Keratinocyte (primary cell): Measurements from ENCODE around the gene PNMA6E. TPM values are rescaled to one million over a fixed set of nuclear protein-coding genes. Genes with fewer than 3 reads are reported as not detected.

Experiments used
- DNase-seq: peaks from one replicate; pipeline ENCODE4 v3.0.0-alpha.2; 2011; ENCODE audit warnings: low read depth, missing footprints, low spot score
- FAIRE-seq: peaks from 2 replicates; lab custom pipeline; 2011; peaks lifted over from hg19 to GRCh38; lab: Jason Lieb, UNC
- H2AFZ ChIP-seq: 2 replicates; pipeline ENCODE4 v1.6.0; 2012; ENCODE audit warnings: low read length, control low read depth, inconsistent platforms; ENCODE audit not compliant: control insufficient read depth
- H3K27ac ChIP-seq: 2 replicates; pipeline ENCODE4 v1.5.1; 2011; ENCODE audit warnings: low read length; ENCODE audit not compliant: control insufficient read depth, insufficient read depth
- H3K27me3 ChIP-seq: 3 replicates; pipeline ENCODE4 v1.6.0; 2011; ENCODE audit warnings: low read length; ENCODE audit not compliant: control insufficient read depth, insufficient read depth; ENCODE audit errors: extremely low read depth
- H3K36me3 ChIP-seq, 2 experiments: 2 replicates in 1 of 2; 3 replicates in 1 of 2; pipeline ENCODE4 v1.5.1; 2011; ENCODE audit warnings: low read length in 2 of 2, mild to moderate bottlenecking in 1 of 2; ENCODE audit not compliant: control insufficient read depth in 2 of 2, insufficient read depth in 2 of 2; ENCODE audit errors: extremely low read depth in 1 of 2
- H3K4me1 ChIP-seq: 3 replicates; pipeline ENCODE4 v1.5.1; 2011; ENCODE audit warnings: low read length; ENCODE audit not compliant: control insufficient read depth, insufficient read depth; ENCODE audit errors: extremely low read depth
- H3K4me2 ChIP-seq: 3 replicates; pipeline ENCODE4 v1.6.0; 2011; ENCODE audit warnings: low read depth, low read length; ENCODE audit not compliant: control insufficient read depth, insufficient read depth; ENCODE audit errors: extremely low read depth
- H3K4me3 ChIP-seq, 3 experiments: fragments of 200-600 bp in 1 of 3; sonication (generic) in 1 of 3; 2 replicates in 2 of 3; 3 replicates in 1 of 3; pipeline ENCODE4 v1.5.1; 2011 to 2016; ENCODE audit warnings: low read length in 3 of 3, mild to moderate bottlenecking in 3 of 3, control low read depth in 2 of 3, inconsistent platforms in 1 of 3, low read depth in 1 of 3, mixed read lengths in 1 of 3, mixed run types in 1 of 3, moderate library complexity in 1 of 3; ENCODE audit not compliant: control insufficient read depth in 2 of 3, insufficient read depth in 2 of 3; ENCODE audit errors: extremely low read depth in 1 of 3
- H3K79me2 ChIP-seq: 2 replicates; pipeline ENCODE4 v1.6.0; 2012; ENCODE audit warnings: low read length; ENCODE audit not compliant: control insufficient read depth, insufficient read depth
- H3K9ac ChIP-seq: 3 replicates; pipeline ENCODE4 v1.6.0; 2011; ENCODE audit warnings: low read length; ENCODE audit not compliant: control insufficient read depth, insufficient read depth; ENCODE audit errors: extremely low read depth
- H3K9me1 ChIP-seq: 3 replicates; pipeline ENCODE4 v1.6.0; 2011; ENCODE audit warnings: low read length; ENCODE audit not compliant: control insufficient read depth, insufficient read depth; ENCODE audit errors: extremely low read depth
- H3K9me3 ChIP-seq: 2 replicates; pipeline ENCODE4 v1.5.1; 2012; ENCODE audit warnings: low read depth, low read length; ENCODE audit not compliant: control insufficient read depth
- H4K20me1 ChIP-seq: 3 replicates; pipeline ENCODE4 v1.6.0; 2011; ENCODE audit warnings: low read length; ENCODE audit not compliant: control insufficient read depth, insufficient read depth; ENCODE audit errors: extremely low read depth
- EZH2 ChIP-seq: IDR thresholded peaks from one replicate; pipeline ENCODE4 v1.6.1; 2012; ENCODE audit warnings: inconsistent platforms, mild to moderate bottlenecking, low read length, moderate library complexity
- dilution Hi-C: fragments of 300-500 bp; cut with MboI; formaldehyde crosslinking; loops from one replicate; pipeline ENCODE4 v1.7.0; 2020; ENCODE audit warnings: low sequenced_read_pairs; ENCODE audit not compliant: extremely low pct_ligation_motif_present
- polyA plus RNA-seq, 5 experiments: library from polyadenylated mRNA; depleted of rRNA in 3 of 5; stranded (reverse) in 3 of 5; stranded (forward) in 1 of 5; unstranded in 1 of 5; fragments of >200 nt; gene quantifications; 1 replicate in 1 of 5; 2 replicates in 3 of 5; 3 replicates in 1 of 5; pipeline versions ENCODE4 v1.2.1 to v1.2.3, GENCODE V29; 2011 to 2012; ENCODE audit warnings: missing spikeins in 2 of 5, low read depth in 1 of 5, low replicate concordance in 1 of 5
- TF ChIP-seq, protein P1 (sequence below), 3 experiments: IDR thresholded peaks in 1 of 3; conservative IDR thresholded peaks in 1 of 3; optimal IDR thresholded peaks in 1 of 3; 2 replicates in 2 of 3; 3 replicates in 1 of 3; pipeline versions ENCODE3 to v1.5.1; 2011; ENCODE audit warnings: low read length in 3 of 3, mild to moderate bottlenecking in 3 of 3, moderate library complexity in 2 of 3, control low read depth in 1 of 3, inconsistent platforms in 1 of 3; ENCODE audit not compliant: insufficient read depth in 2 of 3; ENCODE audit errors: extremely low read depth in 1 of 3

The PNMA6E gene
- polyA plus RNA-seq, 1 donor (not counting 4 experiments of a cell fraction or from before 2014, with no cell fraction given): not detected

DNA sequence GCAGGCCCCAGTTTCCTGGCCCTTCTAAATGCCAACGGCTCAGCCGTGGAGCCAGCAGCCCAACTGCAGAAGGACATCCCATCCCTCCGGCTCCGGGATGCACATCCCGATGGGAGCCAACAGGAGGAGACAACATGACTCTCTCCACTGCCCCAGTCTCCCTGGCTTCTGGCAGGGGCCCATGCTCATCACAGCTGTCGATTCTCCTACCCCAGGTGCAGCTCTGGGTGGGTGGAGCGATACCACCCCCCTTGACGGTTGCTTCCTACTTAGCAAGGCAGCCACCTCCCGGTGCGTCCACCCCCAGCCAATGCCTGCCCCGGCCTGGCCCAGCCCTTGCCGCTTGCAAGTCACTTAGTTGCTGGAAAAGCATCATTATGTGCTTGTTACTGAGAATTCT lies 47.7 kb downstream of the PNMA6E start:
- H3K27me3 ChIP-seq: no peaks in the 10 kb centered on the region
- TF ChIP-seq, protein P1, sequence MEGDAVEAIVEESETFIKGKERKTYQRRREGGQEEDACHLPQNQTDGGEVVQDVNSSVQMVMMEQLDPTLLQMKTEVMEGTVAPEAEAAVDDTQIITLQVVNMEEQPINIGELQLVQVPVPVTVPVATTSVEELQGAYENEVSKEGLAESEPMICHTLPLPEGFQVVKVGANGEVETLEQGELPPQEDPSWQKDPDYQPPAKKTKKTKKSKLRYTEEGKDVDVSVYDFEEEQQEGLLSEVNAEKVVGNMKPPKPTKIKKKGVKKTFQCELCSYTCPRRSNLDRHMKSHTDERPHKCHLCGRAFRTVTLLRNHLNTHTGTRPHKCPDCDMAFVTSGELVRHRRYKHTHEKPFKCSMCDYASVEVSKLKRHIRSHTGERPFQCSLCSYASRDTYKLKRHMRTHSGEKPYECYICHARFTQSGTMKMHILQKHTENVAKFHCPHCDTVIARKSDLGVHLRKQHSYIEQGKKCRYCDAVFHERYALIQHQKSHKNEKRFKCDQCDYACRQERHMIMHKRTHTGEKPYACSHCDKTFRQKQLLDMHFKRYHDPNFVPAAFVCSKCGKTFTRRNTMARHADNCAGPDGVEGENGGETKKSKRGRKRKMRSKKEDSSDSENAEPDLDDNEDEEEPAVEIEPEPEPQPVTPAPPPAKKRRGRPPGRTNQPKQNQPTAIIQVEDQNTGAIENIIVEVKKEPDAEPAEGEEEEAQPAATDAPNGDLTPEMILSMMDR (optimal IDR thresholded peaks at IDR 0.05 in 1 of 3, IDR thresholded peaks at IDR 0.05 in 1 of 3, conservative IDR thresholded peaks at IDR 0.05 in 1 of 3; ENCODE audit: extremely low read depth in 1 of 3, insufficient read depth in 2 of 3, low read length in 3 of 3): no peak
- TF ChIP-seq EZH2: no peak
- no peak overlapping the region for H3K27ac ChIP-seq
- H4K20me1 ChIP-seq: no peaks in the 10 kb centered on the region
- H3K36me3 ChIP-seq: no peaks in the 10 kb centered on the region
- H3K79me2 ChIP-seq: no peaks in the 10 kb centered on the region
- no peak for DNase-seq
- peaks cover 2% of the 10 kb centered on the region for H3K9me3 ChIP-seq
- H3K4me1 ChIP-seq: no peaks in the 10 kb centered on the region
- no peak for FAIRE-seq
- no peaks in the 10 kb centered on the region for H3K9me1 ChIP-seq
- no peak overlapping the region for H3K9ac ChIP-seq
- H3K4me2 ChIP-seq: no peak overlapping the region
- no peak overlapping the region for H3K4me3 ChIP-seq
- dilution Hi-C loops: no loop called here
- H2AFZ ChIP-seq: no peak overlapping the region

- no peak for FAIRE-seq
- no peaks in the 10 kb centered on the region for H3K27me3 ChIP-seq
- no peak overlapping the region for H2AFZ ChIP-seq
- H3K4me2 ChIP-seq: no peak overlapping the region
- H3K27ac ChIP-seq: no peak overlapping the region
- no peak overlapping the region for H3K4me3 ChIP-seq
- peaks cover 0 to 3% of the 10 kb centered on the region in 2 experiments for H3K36me3 ChIP-seq
- dilution Hi-C loops: no loop called here
- TF ChIP-seq, protein P1 (optimal IDR thresholded peaks at IDR 0.05 in 1 of 3, IDR thresholded peaks at IDR 0.05 in 1 of 3, conservative IDR thresholded peaks at IDR 0.05 in 1 of 3; ENCODE audit: extremely low read depth in 1 of 3, insufficient read depth in 2 of 3, low read length in 3 of 3): no peak
- no peak for TF ChIP-seq EZH2
- no peaks in the 10 kb centered on the region for H3K4me1 ChIP-seq
- H3K9ac ChIP-seq: no peak overlapping the region
- no peaks in the 10 kb centered on the region for H4K20me1 ChIP-seq
- H3K79me2 ChIP-seq: no peaks in the 10 kb centered on the region
- DNase-seq: no peak
- peaks cover 2% of the 10 kb centered on the region for H3K9me3 ChIP-seq
- H3K9me1 ChIP-seq: no peaks in the 10 kb centered on the region
Observed at GRCh38 chrX:153352858-153353257, 48.3 kb downstream of the PNMA6E start.
